DND-41 (cell line): ENCODE measurements around the gene LRRC38.

Source experiments
- ATAC-seq: fragments of 200-7000 bp; cut with Tn5 transposase; 3 replicates; pipeline ENCODE4 v1.9.1; 2021; ENCODE audit warnings: low read depth; ENCODE audit not compliant: insufficient read depth
- DNase-seq: peaks from one replicate; pipeline ENCODE4 v3.0.0-alpha.2; 2020
- H2AFZ ChIP-seq: 2 replicates; pipeline ENCODE4 v1.6.0; 2012; ENCODE audit warnings: low read depth, low read length
- H3K27ac ChIP-seq: 2 replicates; pipeline ENCODE4 v1.5.1; 2012; ENCODE audit warnings: low read length, inconsistent platforms
- H3K27me3 ChIP-seq: fragments of 200-600 bp; sonication (generic); 2 replicates; pipeline ENCODE4 v1.6.0; 2012; ENCODE audit warnings: low read length, mild to moderate bottlenecking, inconsistent platforms; ENCODE audit not compliant: insufficient read depth, poor library complexity
- H3K36me3 ChIP-seq: 2 replicates; pipeline ENCODE4 v1.5.1; 2012; ENCODE audit warnings: low read length, inconsistent platforms; ENCODE audit not compliant: insufficient read depth
- H3K4me1 ChIP-seq: 2 replicates; pipeline ENCODE4 v1.5.1; 2012; ENCODE audit warnings: mild to moderate bottlenecking, low read length; ENCODE audit not compliant: insufficient read depth
- H3K4me2 ChIP-seq: 2 replicates; pipeline ENCODE4 v1.6.0; 2012; ENCODE audit warnings: mild to moderate bottlenecking, moderate library complexity, low read length, inconsistent platforms; ENCODE audit not compliant: insufficient read depth
- H3K4me3 ChIP-seq, 2 experiments: fragments of 200-600 bp in 1 of 2; shearing (Covaris generic) in 1 of 2; 2 replicates each; pipeline ENCODE4 v1.5.1; 2012 to 2016; ENCODE audit warnings: inconsistent platforms in 2 of 2, low read length in 2 of 2, mild to moderate bottlenecking in 2 of 2, low read depth in 1 of 2, moderate library complexity in 1 of 2
- H3K79me2 ChIP-seq: 2 replicates; pipeline ENCODE4 v1.6.0; 2012; ENCODE audit warnings: low read length, inconsistent platforms; ENCODE audit not compliant: insufficient read depth
- H3K9ac ChIP-seq: 2 replicates; pipeline ENCODE4 v1.6.0; 2012; ENCODE audit warnings: low read depth, mild to moderate bottlenecking, inconsistent platforms, low read length, moderate library complexity
- H3K9me3 ChIP-seq: 2 replicates; pipeline ENCODE4 v1.5.1; 2012; ENCODE audit warnings: low read length, moderate library complexity, mild to moderate bottlenecking, inconsistent platforms; ENCODE audit not compliant: insufficient read depth, severe bottlenecking
- H4K20me1 ChIP-seq: 2 replicates; pipeline ENCODE4 v1.6.0; 2012; ENCODE audit warnings: low read length; ENCODE audit not compliant: insufficient read depth
- CTCF ChIP-seq: IDR thresholded peaks from 2 replicates; pipeline ENCODE4 v1.5.1; 2012; ENCODE audit warnings: borderline replicate concordance, low read length, moderate library complexity, mild to moderate bottlenecking; ENCODE audit not compliant: poor library complexity, severe bottlenecking; ENCODE audit errors: extremely low read depth
- EZH2 ChIP-seq: IDR thresholded peaks from 3 replicates; pipeline ENCODE4 v1.6.1; 2012; ENCODE audit warnings: borderline replicate concordance, low read depth, mild to moderate bottlenecking, moderate library complexity, low read length, inconsistent platforms; ENCODE audit not compliant: severe bottlenecking

Gene LRRC38

GRCh38 chr1:13543451-13544220 lies 29.8 kb upstream of the LRRC38 start:
- peaks cover 11% of the 10 kb centered on the region; the same call in 1 of the 2 replicates for H3K4me1 ChIP-seq
- H3K4me3 ChIP-seq, result no peak overlapping the region
- H3K4me2 ChIP-seq, result no peak overlapping the region
- no peaks in the 10 kb centered on the region for H4K20me1 ChIP-seq
- H3K27me3 ChIP-seq, result no peaks in the 10 kb centered on the region
- no peak overlapping the region for H3K27ac ChIP-seq
- no peak for ATAC-seq
- no peak for DNase-seq
- H3K9me3 ChIP-seq, result no peaks in the 10 kb centered on the region
- H3K79me2 ChIP-seq, result no peaks in the 10 kb centered on the region
- no peak overlapping the region for H3K9ac ChIP-seq
- TF ChIP-seq EZH2 (no peak), CTCF (no peak)
- H3K36me3 ChIP-seq, result no peaks in the 10 kb centered on the region
- H2AFZ ChIP-seq, result no peak overlapping the region

- Histone ChIP-seq H2AFZ (no peak overlapping the region), H3K27me3 (no peaks in the 10 kb centered on the region), H3K79me2 (no peaks in the 10 kb centered on the region), H3K27ac (no peak overlapping the region), H3K9me3 (no peaks in the 10 kb centered on the region), H3K36me3 (no peaks in the 10 kb centered on the region), H4K20me1 (no peaks in the 10 kb centered on the region), H3K9ac (no peak overlapping the region), H3K4me2 (no peak overlapping the region), H3K4me1 (peaks cover 12% of the 10 kb centered on the region; the same call in 1 of the 2 replicates), H3K4me3 (no peak overlapping the region)
- no peak for TF ChIP-seq EZH2
- TF ChIP-seq CTCF, result no peak
- DNase-seq (no peak), ATAC-seq (no peak)
Observed at GRCh38 chr1:13541435-13542215, 27.8 kb upstream of the LRRC38 start.

GRCh38 chr1:13540866-13541265 lies 27.1 kb upstream of the LRRC38 start:
- Histone ChIP-seq H3K9me3 (no peaks in the 10 kb centered on the region), H3K36me3 (no peaks in the 10 kb centered on the region), H3K4me3 (no peak overlapping the region), H3K27me3 (no peaks in the 10 kb centered on the region), H2AFZ (no peak overlapping the region), H3K79me2 (no peaks in the 10 kb centered on the region), H3K4me2 (no peak overlapping the region), H4K20me1 (no peaks in the 10 kb centered on the region), H3K9ac (no peak overlapping the region), H3K4me1 (peaks cover 12% of the 10 kb centered on the region; the same call in 1 of the 2 replicates), H3K27ac (no peak overlapping the region)
- DNase-seq (no peak), ATAC-seq (no peak)
- TF ChIP-seq EZH2 (no peak), CTCF (no peak)
